H1 (cell line): ENCODE data around the gene DLL3. TPM values are rescaled to one million over a fixed set of nuclear protein-coding genes. Genes with fewer than 3 reads are reported as not detected.

Source experiments
- CTCF ChIA-PET: fragments of 300-600 bp; sonication (Branson Sonifier 250); formaldehyde crosslinking; loops from one replicate; lab custom pipeline; 2021; ENCODE audit not compliant: partially characterized antibody; lab: Charles Lee
- POLR2A ChIA-PET: fragments of 300-600 bp; sonication (Branson Sonifier 250); formaldehyde crosslinking; loops from one replicate; lab custom pipeline; 2021; ENCODE audit warnings: inconsistent platforms; ENCODE audit not compliant: partially characterized antibody; lab: Charles Lee
- DNase-seq, 2 experiments: peaks; one replicate each; pipeline versions ENCODE4 v3.0.0 to v3.0.0-alpha.2; 2010 to 2022; ENCODE audit warnings: low spot score in 2 of 2, low read depth in 1 of 2, mixed read lengths in 1 of 2
- FAIRE-seq: peaks from 2 replicates; lab custom pipeline; 2011; peaks lifted over from hg19 to GRCh38; lab: Jason Lieb, UNC
- H2AFZ ChIP-seq: 2 replicates; pipeline ENCODE4 v1.8.1; 2012; ENCODE audit warnings: low read length, inconsistent platforms
- H2AK5ac ChIP-seq: 2 replicates; pipeline ENCODE4 v1.6.1; 2013; ENCODE audit warnings: low read depth, low read length
- H2BK120ac ChIP-seq: replicated peaks from 2 replicates; pipeline ENCODE3; 2013; ENCODE audit warnings: low read depth, low read length, inconsistent platforms
- H2BK12ac ChIP-seq: 2 replicates; pipeline ENCODE4 v1.6.1; 2013; ENCODE audit warnings: low read depth, low read length
- H2BK15ac ChIP-seq: 2 replicates; pipeline ENCODE4 v1.6.1; 2013; ENCODE audit warnings: low read length
- H2BK20ac ChIP-seq: 2 replicates; pipeline ENCODE4 v1.6.1; 2013; ENCODE audit warnings: low read length
- H2BK5ac ChIP-seq: 2 replicates; pipeline ENCODE4 v1.6.1; 2013; ENCODE audit warnings: low read depth, low read length
- H3K14ac ChIP-seq: 2 replicates; pipeline ENCODE4 v1.6.1; 2013; ENCODE audit warnings: inconsistent platforms; ENCODE audit not compliant: insufficient read length
- H3K18ac ChIP-seq: 2 replicates; pipeline ENCODE4 v1.6.1; 2013; ENCODE audit warnings: low read length; ENCODE audit errors: extremely low read depth
- H3K23ac ChIP-seq: 2 replicates; pipeline ENCODE4 v1.6.1; 2013; ENCODE audit warnings: inconsistent platforms; ENCODE audit not compliant: insufficient read length
- H3K23me2 ChIP-seq: 2 replicates; pipeline ENCODE4 v1.6.1; 2013; ENCODE audit warnings: low read depth, low read length
- H3K27ac ChIP-seq: 2 replicates; pipeline ENCODE4 v1.6.1; 2011; ENCODE audit warnings: low read depth, low read length, inconsistent platforms
- H3K27me3 ChIP-seq, 4 experiments: replicated peaks in 1 of 4; 1 replicate in 1 of 4; 2 replicates in 3 of 4; pipeline versions ENCODE4 v1.6.1 to v1.8.1; 2011 to 2013; ENCODE audit warnings: low read length in 3 of 4, mild to moderate bottlenecking in 3 of 4, inconsistent platforms in 2 of 4, mixed read lengths in 2 of 4, moderate library complexity in 1 of 4; ENCODE audit not compliant: control insufficient read depth in 3 of 4, insufficient read depth in 3 of 4; ENCODE audit errors: extremely low read depth in 1 of 4
- H3K36me3 ChIP-seq, 4 experiments: 2 replicates each; pipeline versions ENCODE4 v1.6.1 to v1.8.1; 2011 to 2013; ENCODE audit warnings: mild to moderate bottlenecking in 4 of 4, low read length in 3 of 4, moderate library complexity in 2 of 4, control low read depth in 1 of 4, inconsistent platforms in 1 of 4; ENCODE audit not compliant: insufficient read depth in 4 of 4, control insufficient read depth in 2 of 4
- H3K4ac ChIP-seq: replicated peaks from 2 replicates; pipeline ENCODE3; 2013; ENCODE audit warnings: low read length, low read depth, mixed read lengths, inconsistent platforms; ENCODE audit not compliant: insufficient read length
- H3K4me1 ChIP-seq, 4 experiments: replicated peaks in 1 of 4; 1 replicate in 1 of 4; 2 replicates in 3 of 4; pipeline versions ENCODE4 v1.6.1 to v1.8.1; 2011 to 2013; ENCODE audit warnings: low read length in 3 of 4, inconsistent platforms in 2 of 4, mixed read lengths in 1 of 4; ENCODE audit not compliant: insufficient read depth in 4 of 4, control insufficient read depth in 3 of 4
- H3K4me2 ChIP-seq, 2 experiments: 2 replicates each; pipeline versions ENCODE4 v1.6.1 to v1.8.1; 2011 to 2013; ENCODE audit warnings: low read depth in 2 of 2, low read length in 2 of 2, control low read depth in 1 of 2, inconsistent platforms in 1 of 2, mild to moderate bottlenecking in 1 of 2; ENCODE audit not compliant: insufficient read depth in 1 of 2
- H3K4me3 ChIP-seq, 4 experiments: fragments of 200-600, 300-600 bp in 1 of 4; sonication (generic), shearing (Covaris generic), sonication (Bioruptor Twin) in 1 of 4; 2 replicates each; pipeline versions ENCODE4 v1.5.1 to v1.8.1; 2011 to 2016; ENCODE audit warnings: low read length in 4 of 4, low read depth in 3 of 4, control low read depth in 2 of 4, inconsistent platforms in 2 of 4, mild to moderate bottlenecking in 2 of 4, mixed read lengths in 1 of 4, moderate library complexity in 1 of 4; ENCODE audit not compliant: insufficient read depth in 2 of 4; ENCODE audit errors: extremely low read depth in 1 of 4
- H3K56ac ChIP-seq: replicated peaks from 2 replicates; pipeline ENCODE3; 2013; ENCODE audit warnings: low read depth, mild to moderate bottlenecking, mixed read lengths, low read length, inconsistent platforms; ENCODE audit not compliant: insufficient read length
- H3K79me1 ChIP-seq: 2 replicates; pipeline ENCODE4 v1.6.1; 2013; ENCODE audit warnings: low read depth, low read length, control low read depth
- H3K79me2 ChIP-seq, 2 experiments: 2 replicates each; pipeline versions ENCODE4 v1.6.1 to v1.8.1; 2012 to 2013; ENCODE audit warnings: low read length in 2 of 2, mild to moderate bottlenecking in 2 of 2, inconsistent platforms in 1 of 2; ENCODE audit not compliant: insufficient read depth in 2 of 2, control insufficient read depth in 1 of 2
- H3K9ac ChIP-seq, 4 experiments: replicated peaks in 1 of 4; 1 replicate in 1 of 4; 2 replicates in 3 of 4; pipeline versions ENCODE4 v1.6.1 to v1.8.1; 2011 to 2013; ENCODE audit warnings: low read depth in 3 of 4, low read length in 3 of 4, control low read depth in 2 of 4, mild to moderate bottlenecking in 2 of 4, moderate library complexity in 2 of 4, inconsistent platforms in 1 of 4; ENCODE audit errors: extremely low read depth in 1 of 4
- H3K9me3 ChIP-seq, 2 experiments: 2 replicates each; pipeline versions ENCODE4 v1.6.1 to v1.8.1; 2012 to 2013; ENCODE audit warnings: mild to moderate bottlenecking in 2 of 2, moderate library complexity in 2 of 2, control low read depth in 1 of 2, inconsistent platforms in 1 of 2, low read depth in 1 of 2, low read length in 1 of 2, mixed read lengths in 1 of 2; ENCODE audit not compliant: insufficient read depth in 2 of 2
- H4K20me1 ChIP-seq, 2 experiments: replicated peaks in 1 of 2; 2 replicates each; pipeline versions ENCODE3 to v1.8.1; 2011 to 2013; ENCODE audit warnings: inconsistent platforms in 2 of 2, low read length in 2 of 2, mild to moderate bottlenecking in 1 of 2; ENCODE audit not compliant: insufficient read depth in 2 of 2, control insufficient read depth in 1 of 2
- H4K5ac ChIP-seq: 2 replicates; pipeline ENCODE4 v1.6.1; 2013; ENCODE audit warnings: low read length, low read depth, mixed read lengths, inconsistent platforms; ENCODE audit not compliant: insufficient read length
- H4K8ac ChIP-seq: 2 replicates; pipeline ENCODE4 v1.8.0; 2013; ENCODE audit warnings: mild to moderate bottlenecking, moderate library complexity, low read length, inconsistent platforms; ENCODE audit not compliant: insufficient read depth; ENCODE audit errors: extremely low read depth
- H4K91ac ChIP-seq: replicated peaks from 2 replicates; pipeline ENCODE3; 2013; ENCODE audit warnings: low read length, mixed read lengths, inconsistent platforms; ENCODE audit not compliant: insufficient read length
- SP2 ChIP-seq: IDR thresholded peaks from 2 replicates; pipeline ENCODE4 v1.6.1; 2012; ENCODE audit warnings: mild to moderate bottlenecking, low read length, inconsistent platforms
- SRF ChIP-seq: IDR thresholded peaks from 2 replicates; pipeline ENCODE4 v1.6.1; 2011; ENCODE audit warnings: mild to moderate bottlenecking, low read depth, low read length, moderate library complexity
- TAF7 ChIP-seq: optimal IDR thresholded peaks from 2 replicates; pipeline ENCODE3; 2011; ENCODE audit warnings: low read depth, mild to moderate bottlenecking, inconsistent platforms, low read length, moderate library complexity, borderline replicate concordance
- WGBS, 2 experiments: shearing (Covaris generic) in 1 of 2; methylation state at CpG; one replicate each; pipeline versions ENCODE4 v1.1.6 to v1.1.7; 2013 to 2015; ENCODE audit warnings: low lambda C conversion rate in 2 of 2, mixed read lengths in 2 of 2, inconsistent platforms in 1 of 2, low coverage in 1 of 2, missing lambda C conversion rate in 1 of 2; ENCODE audit not compliant: insufficient replicate concordance in 2 of 2, insufficient coverage in 1 of 2, insufficient read length in 1 of 2; ENCODE audit errors: extremely low coverage in 1 of 2, missing lambda C conversion rate in 1 of 2; 5-methylcytosine and 5-hydroxymethylcytosine counted together
- polyA plus RNA-seq, 7 experiments: library from polyadenylated mRNA; depleted of rRNA in 3 of 7; stranded (reverse) in 5 of 7; unstranded in 2 of 7; fragments of >200 nt in 5 of 7; fragments of 200-250 nt in 2 of 7; gene quantifications; 1 replicate in 5 of 7; 2 replicates in 1 of 7; 4 replicates in 1 of 7; pipeline versions ENCODE4 v1.2.1 to v1.2.3, GENCODE V29; 2011 to 2013; ENCODE audit warnings: missing spikeins in 2 of 7, mixed read lengths in 2 of 7
- total RNA-seq: library from RNA; stranded (reverse); fragmentation: NEBNext Ultra II Directional; extraction: Animal tissue kit (Norgen Biotek cat#: 25700); gene quantifications from 2 replicates; pipeline ENCODE4 v1.2.1, GENCODE V29; 2021

The DLL3 gene
- total and polyA plus RNA-seq, 2 of the 8 experiments (the other 6 are each of a cell fraction or from before 2014, with no cell fraction given): 12.2 to 13.8 TPM

DNA sequence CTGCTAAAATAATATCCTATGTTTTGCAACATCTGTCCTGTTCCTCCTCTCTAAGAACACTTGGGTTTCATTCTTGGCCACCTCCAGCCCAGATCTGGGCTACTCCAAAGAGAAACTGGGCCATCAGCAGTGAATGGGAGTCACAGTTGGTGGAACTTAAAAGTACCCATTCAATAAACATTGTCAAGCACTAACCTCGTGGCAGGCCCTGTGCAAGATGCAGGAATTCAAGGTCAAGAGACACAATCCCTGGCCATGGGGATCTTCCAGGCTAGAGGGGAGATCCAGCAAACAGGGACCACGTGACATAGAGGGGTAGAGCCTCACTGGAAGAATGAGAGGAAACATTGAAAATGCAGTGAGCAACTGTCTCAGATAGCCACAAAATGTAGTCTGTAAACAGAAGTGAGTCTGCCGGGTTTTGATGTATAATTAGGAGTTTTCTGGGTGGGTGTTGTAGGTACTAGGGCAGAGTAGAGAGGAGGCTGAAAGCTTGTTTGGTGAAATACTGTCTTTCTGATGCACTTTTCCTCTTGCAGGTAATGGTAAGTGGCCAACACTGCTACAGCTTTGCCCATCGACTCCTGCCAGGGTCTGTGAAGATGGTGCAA is 56.1 kb downstream of the DLL3 start:
- no peak overlapping the region for H3K27ac ChIP-seq
- no peak overlapping the region for H3K23ac ChIP-seq
- no peak overlapping the region for H3K9ac ChIP-seq
- H3K79me2 ChIP-seq: no peaks in the 10 kb centered on the region
- H4K8ac ChIP-seq: peak overlapping the region; percentile 20; the same call in 1 of the 2 replicates
- no peak overlapping the region for H3K18ac ChIP-seq
- no peak overlapping the region for H4K5ac ChIP-seq
- ChIA-PET CTCF (interaction anchor here (0.7 to 6.8 kb wide), 4 partner anchors 12 to 258 kb away, joined by 3 to 108 read pairs (median 19); no protein-coding TSS in a partner anchor), POLR2A (no interaction called here)
- H2BK20ac ChIP-seq: no peak overlapping the region
- no peak overlapping the region for H4K91ac ChIP-seq
- no peak overlapping the region for H3K4me3 ChIP-seq
- H3K14ac ChIP-seq: no peak overlapping the region
- no peaks in the 10 kb centered on the region for H3K23me2 ChIP-seq
- no peak overlapping the region for H3K4ac ChIP-seq
- no peaks in the 10 kb centered on the region for H3K9me3 ChIP-seq
- DNase-seq (no peak), FAIRE-seq (no peak)
- no peaks in the 10 kb centered on the region for H3K79me1 ChIP-seq
- no peak overlapping the region for H2AK5ac ChIP-seq
- H2BK15ac ChIP-seq: no peak overlapping the region
- no peak overlapping the region for H3K4me2 ChIP-seq
- no peaks in the 10 kb centered on the region for H3K27me3 ChIP-seq
- H3K56ac ChIP-seq: no peak overlapping the region
- WGBS, 2 experiments: 81% methylated on average over 4 of the region's 4 CpGs; no CpG with 5 or more reads in 1 of the 2 experiments
- no peak overlapping the region for H2BK120ac ChIP-seq
- H2BK12ac ChIP-seq: no peak overlapping the region
- no peaks in the 10 kb centered on the region for H3K4me1 ChIP-seq
- H2AFZ ChIP-seq: no peak overlapping the region
- H3K36me3 ChIP-seq: no peaks in the 10 kb centered on the region
- no peaks in the 10 kb centered on the region for H4K20me1 ChIP-seq
- no peak overlapping the region for H2BK5ac ChIP-seq
- no peak for TF ChIP-seq SP2
- TF ChIP-seq TAF7: no peak
- TF ChIP-seq SRF: no peak
